K562 (cell line): ENCODE results near the gene MRPL4. TPM values are rescaled to one million over a fixed set of nuclear protein-coding genes. Genes with fewer than 3 reads are reported as not detected.

Experiments
- CHAMP1 ChIP-seq: fragments of 450-650 bp; IDR thresholded peaks from 2 replicates; pipeline ENCODE4 v1.6.1; 2016; ENCODE audit warnings: mild to moderate bottlenecking
- CREBBP ChIP-seq: IDR thresholded peaks from one replicate; pipeline ENCODE4 v1.6.1; 2012; ENCODE audit warnings: low read depth, mild to moderate bottlenecking, control low read depth, inconsistent platforms, low read length
- DNMT1 ChIP-seq: fragments of 450-650 bp; IDR thresholded peaks from 2 replicates; pipeline ENCODE4 v1.6.1; 2016; ENCODE audit warnings: antibody characterized with exemption, mild to moderate bottlenecking
- EP300 ChIP-seq: IDR thresholded peaks from 2 replicates; pipeline ENCODE4 v1.6.1; 2012; ENCODE audit warnings: low read length, improper control_type of control experiment
- HMBOX1 ChIP-seq: sonication (generic); IDR thresholded peaks from 2 replicates; pipeline ENCODE4 v1.6.1; 2016
- IRF2 ChIP-seq: sonication (generic); formaldehyde crosslinking; IDR thresholded peaks from 2 replicates; pipeline ENCODE4 v1.8.1; 2022; ENCODE audit warnings: mild to moderate bottlenecking, missing genetic modification reagents
- KHSRP ChIP-seq: fragments of 450-650 bp; IDR thresholded peaks from 2 replicates; pipeline ENCODE4 v1.6.1; 2017
- NCOR1 ChIP-seq: fragments of 450-650 bp; IDR thresholded peaks from 2 replicates; pipeline ENCODE4 v1.6.1; 2016; ENCODE audit warnings: mild to moderate bottlenecking, moderate library complexity
- NFATC3 ChIP-seq: fragments of 450-650 bp; IDR thresholded peaks from 2 replicates; pipeline ENCODE4 v1.6.1; 2017; ENCODE audit warnings: mild to moderate bottlenecking
- NFE2 ChIP-seq: IDR thresholded peaks from 2 replicates; pipeline ENCODE4 v1.6.1; 2014; ENCODE audit warnings: antibody characterized with exemption, low read depth
- RNF219 ChIP-seq: fragments of 250-450 bp; sonication (Bioruptor Pico); IDR thresholded peaks from 2 replicates; pipeline ENCODE4 v1.5.0; 2022; ENCODE audit warnings: mild to moderate bottlenecking
- TBP ChIP-seq: optimal IDR thresholded peaks from 2 replicates; pipeline ENCODE3; 2011; ENCODE audit warnings: low read depth, low read length, improper control_type of control experiment
- TCF3 ChIP-seq: sonication (generic); formaldehyde crosslinking; IDR thresholded peaks from 2 replicates; pipeline ENCODE4 v1.4.0; 2020; ENCODE audit warnings: mild to moderate bottlenecking, missing genetic modification reagents
- ZFX ChIP-seq: sonication (generic); formaldehyde crosslinking; IDR thresholded peaks from 2 replicates; pipeline ENCODE4 v1.8.0; 2022; ENCODE audit warnings: mild to moderate bottlenecking, missing genetic modification reagents, moderate library complexity
- ZNF407 ChIP-seq: fragments of 450-650 bp; IDR thresholded peaks from 2 replicates; pipeline ENCODE4 v1.6.1; 2016; ENCODE audit warnings: low read depth
- ZSCAN29 ChIP-seq: fragments of 450-650 bp; IDR thresholded peaks from 2 replicates; pipeline ENCODE4 v1.6.1; 2017
- polyA plus RNA-seq, 8 experiments: library from polyadenylated mRNA; depleted of rRNA in 4 of 8; stranded (reverse) in 5 of 8; unstranded in 3 of 8; fragments of >200 nt; fragmentation: Nextera tagmentation in 2 of 8; fragmentation: Illumina TruSeq in 1 of 8; extraction: Ambion mirVana in 2 of 8; extraction: Trizol in 1 of 8; gene quantifications; 2 replicates each; pipeline versions ENCODE4 v1.2.1 to v1.2.3, GENCODE V29; 2011 to 2014; ENCODE audit warnings: inconsistent platforms in 1 of 8, missing spikeins in 1 of 8
- total RNA-seq, 7 experiments: library from RNA; depleted of rRNA in 6 of 7; stranded (reverse); fragments of >200 nt in 6 of 7; fragmentation: Illumina TruSeq in 2 of 7; extraction: Trizol in 2 of 7; gene quantifications; 2 replicates each; pipeline versions ENCODE4 v1.2.1 to v1.2.3, GENCODE V29; 2011 to 2021; ENCODE audit warnings: low replicate concordance in 1 of 7

MRPL4 gene
- total and polyA plus RNA-seq, 9 of the 15 experiments (the other 6 are each of a cell fraction or from before 2014, with no cell fraction given), result 1.4 to 239 (median 64.9) TPM

- no peak for TF ChIP-seq RNF219 (CRISPR knock-in tag)
- peak; percentile 67; the same call in 1 of the 2 replicates for TF ChIP-seq NFATC3
- TF ChIP-seq TBP, result no peak
- no peak for TF ChIP-seq DNMT1
- TF ChIP-seq CREBBP, result no peak
- TF ChIP-seq HMBOX1, result peak; percentile 38; the same call in 1 of the 2 replicates
- no peak for TF ChIP-seq CHAMP1
- no peak for TF ChIP-seq ZSCAN29
- peak; percentile 59 for TF ChIP-seq TCF3 (CRISPR knock-in tag)
- TF ChIP-seq ZFX (CRISPR knock-in tag), result no peak
- no peak for TF ChIP-seq KHSRP
- no peak for TF ChIP-seq ZNF407
- TF ChIP-seq IRF2 (CRISPR knock-in tag), result no peak
- TF ChIP-seq NFE2, result 0 out of 2 replicates have a peak, but pooled peaks have one; percentile 48
- 0 out of 2 replicates have a peak, but pooled peaks have one; percentile 47 for TF ChIP-seq NCOR1
- no peak for TF ChIP-seq EP300
These were observed 28.4 kb upstream of the MRPL4 start (continued) for GRCh38 chr19:10223488-10224213.
